C4-2B (cell line): ENCODE data around the gene PSMB9.

Experiments used
- ZFX ChIP-seq: fragments of 450-650 bp; IDR thresholded peaks from 2 replicates; pipeline ENCODE4 v1.6.1; 2017
- TF ChIP-seq, protein P1 (sequence below): fragments of 450-650 bp; conservative IDR thresholded peaks from 2 replicates; pipeline ENCODE4 v1.5.1; 2017; ENCODE audit warnings: mild to moderate bottlenecking

DNA sequence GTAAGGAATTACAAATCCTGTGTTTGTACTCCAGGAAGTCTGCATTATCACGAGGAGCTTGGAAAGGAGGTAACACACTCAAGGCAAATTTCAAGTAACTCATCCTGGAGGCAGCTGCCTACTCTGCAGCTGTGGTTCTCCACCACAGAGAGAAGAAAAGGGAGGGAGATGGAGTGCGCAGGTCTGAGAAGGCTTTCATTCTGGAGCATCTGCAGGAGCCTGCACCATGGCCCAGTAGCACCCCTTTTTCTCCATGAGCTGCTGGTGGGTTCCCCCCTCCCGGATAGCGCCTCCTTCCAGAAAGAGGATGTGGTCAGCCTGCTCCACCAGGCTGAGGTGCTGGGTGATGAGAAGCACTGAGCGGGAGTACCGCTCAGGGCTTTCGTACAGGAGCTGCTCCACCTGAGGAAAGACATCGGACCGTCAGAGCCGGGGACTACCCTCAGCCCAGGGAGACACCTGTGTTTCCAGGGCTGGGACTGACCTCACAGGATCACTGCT is 8.6 kb upstream of the PSMB9 start:
- TF ChIP-seq, protein P1, sequence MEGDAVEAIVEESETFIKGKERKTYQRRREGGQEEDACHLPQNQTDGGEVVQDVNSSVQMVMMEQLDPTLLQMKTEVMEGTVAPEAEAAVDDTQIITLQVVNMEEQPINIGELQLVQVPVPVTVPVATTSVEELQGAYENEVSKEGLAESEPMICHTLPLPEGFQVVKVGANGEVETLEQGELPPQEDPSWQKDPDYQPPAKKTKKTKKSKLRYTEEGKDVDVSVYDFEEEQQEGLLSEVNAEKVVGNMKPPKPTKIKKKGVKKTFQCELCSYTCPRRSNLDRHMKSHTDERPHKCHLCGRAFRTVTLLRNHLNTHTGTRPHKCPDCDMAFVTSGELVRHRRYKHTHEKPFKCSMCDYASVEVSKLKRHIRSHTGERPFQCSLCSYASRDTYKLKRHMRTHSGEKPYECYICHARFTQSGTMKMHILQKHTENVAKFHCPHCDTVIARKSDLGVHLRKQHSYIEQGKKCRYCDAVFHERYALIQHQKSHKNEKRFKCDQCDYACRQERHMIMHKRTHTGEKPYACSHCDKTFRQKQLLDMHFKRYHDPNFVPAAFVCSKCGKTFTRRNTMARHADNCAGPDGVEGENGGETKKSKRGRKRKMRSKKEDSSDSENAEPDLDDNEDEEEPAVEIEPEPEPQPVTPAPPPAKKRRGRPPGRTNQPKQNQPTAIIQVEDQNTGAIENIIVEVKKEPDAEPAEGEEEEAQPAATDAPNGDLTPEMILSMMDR, result no peak
- TF ChIP-seq ZFX, result no peak
